Measurements from ENCODE around the gene ZCCHC7.

GRCh38 chr9:37083654-37084053 is 36.7 kb upstream of the ZCCHC7 start:
- TF ChIP-seq CTCF (conservative IDR thresholded peaks at IDR 0.05; ENCODE audit: low read depth in 2 of 2) (no peak), EZH2 (IDR thresholded peaks at IDR 0.05; ENCODE audit: low read depth, unreplicated experiment) (no peak), POLR2AphosphoS5 (IDR thresholded peaks at IDR 0.05; ENCODE audit: low read depth) (no peak), EZH2phosphoT487 (IDR thresholded peaks at IDR 0.05; ENCODE audit: unreplicated experiment) (no peak), REST (IDR thresholded peaks at IDR 0.05; ENCODE audit: unreplicated experiment) (no peak), CREB1 (CRISPR knock-in tag; IDR thresholded peaks at IDR 0.05; ENCODE audit: low read depth) (no peak), JUNB (IDR thresholded peaks at IDR 0.05; ENCODE audit: unreplicated experiment) (no peak), ZNF114 (CRISPR knock-in tag; IDR thresholded peaks at IDR 0.05) (no peak), NANOG (IDR thresholded peaks at IDR 0.05; ENCODE audit: borderline replicate concordance) (no peak), ZNF462 (CRISPR knock-in tag; IDR thresholded peaks at IDR 0.05) (no peak), ETS1 (IDR thresholded peaks at IDR 0.05) (no peak), STAT1 (IDR thresholded peaks at IDR 0.05; ENCODE audit: unreplicated experiment) (no peak)
